ENCODE data around the gene UBE2H. TPM values are rescaled to one million over a fixed set of nuclear protein-coding genes. Genes with fewer than 3 reads are reported as not detected.

The UBE2H gene
- total and polyA plus RNA-seq, 10 of the 15 experiments (the other 5 are each of a cell fraction or from before 2014, with no cell fraction given): 15.6 to 75.5 (median 32.8) TPM

GRCh38 chr7:129998446-129998845, 45.7 kb upstream of the UBE2H start (continued):
- TF ChIP-seq ZBTB4 (CRISPR knock-in tag; IDR thresholded peaks at IDR 0.05): no peak
- no peak for TF ChIP-seq NFYA (IDR thresholded peaks at IDR 0.05; ENCODE audit: borderline replicate concordance, low read depth, low read length)
- no peak for TF ChIP-seq YY1 (IDR thresholded peaks at IDR 0.05; ENCODE audit: low read depth, low read length)
- TF ChIP-seq CHD1 (IDR thresholded peaks at IDR 0.05; ENCODE audit: low read depth, low read length): no peak
- TF ChIP-seq RFX5 (IDR thresholded peaks at IDR 0.05; ENCODE audit: low read depth, low read length): no peak
- TF ChIP-seq MEF2A (IDR thresholded peaks at IDR 0.05; ENCODE audit: insufficient read depth, low read depth, low read length): no peak
- no peak for TF ChIP-seq CREB1 (IDR thresholded peaks at IDR 0.05; ENCODE audit: low read depth)

- WGBS (ENCODE audit: insufficient coverage, insufficient replicate concordance, low lambda C conversion rate, missing lambda C conversion rate): 40% methylated on average over 5 of the region's 5 CpGs
- FAIRE-seq (no peak), ATAC-seq (no peak), DNase-seq (ENCODE audit: low read depth, low spot score) (no peak)
- Histone ChIP-seq H3K27me3 (replicated peaks in 1 of 2; ENCODE audit: control insufficient read depth in 2 of 2, insufficient read depth in 2 of 2, low read length in 1 of 2) (no peaks in the 10 kb centered on the region), H3K9me3 (replicated peaks; ENCODE audit: control insufficient read depth, insufficient read depth, low read length) (no peaks in the 10 kb centered on the region), H3K4me3 (no peak overlapping the region), H3K4me2 (ENCODE audit: control insufficient read depth, insufficient read depth) (no peak overlapping the region), H3K9ac (ENCODE audit: control insufficient read depth, insufficient read depth, low read length) (no peak overlapping the region), H3K36me3 (ENCODE audit: control insufficient read depth in 2 of 2, insufficient read depth in 2 of 2, low read length in 1 of 2) (no peaks in the 10 kb centered on the region), H3K79me2 (ENCODE audit: control insufficient read depth, insufficient read depth, low read length) (no peaks in the 10 kb centered on the region), H3K27ac (ENCODE audit: control insufficient read depth, insufficient read depth) (no peak overlapping the region), H4K20me1 (ENCODE audit: control insufficient read depth, insufficient read depth) (no peaks in the 10 kb centered on the region), H2AFZ (ENCODE audit: control insufficient read depth, low read depth, low read length) (no peak overlapping the region), H3K4me1 (ENCODE audit: control insufficient read depth, insufficient read depth, low read length) (no peaks in the 10 kb centered on the region)
- CTCF ChIA-PET: no interaction called here
- intact Hi-C loops (cut with micrococcal nuclease; ENCODE audit: unreplicated experiment): no loop called here
- SMC1A ChIA-PET (ENCODE audit: uncharacterized antibody, unreplicated experiment): no interaction called here
- RAD21 ChIA-PET (ENCODE audit: unreplicated experiment): no interaction called here
- in situ Hi-C loops (cut with MboI): no loop called here
- BruUV-seq (replicated peaks): no TSS peak
- POLR2A ChIA-PET: no interaction called here
- TF ChIP-seq HDAC6 (IDR thresholded peaks at IDR 0.05; ENCODE audit: unreplicated experiment): no peak
- TF ChIP-seq ATF7 (IDR thresholded peaks at IDR 0.05; ENCODE audit: low read depth): no peak
- no peak for TF ChIP-seq CHD2 (IDR thresholded peaks at IDR 0.05; ENCODE audit: borderline replicate concordance, low read depth, low read length)
- no peak for TF ChIP-seq CEBPZ (IDR thresholded peaks at IDR 0.05; ENCODE audit: low read depth, low read length)
- TF ChIP-seq TARDBP (IDR thresholded peaks at IDR 0.05; ENCODE audit: borderline replicate concordance): no peak
- no peak for TF ChIP-seq JUNB (IDR thresholded peaks at IDR 0.05)
- no peak for TF ChIP-seq TCF3 (IDR thresholded peaks at IDR 0.05; ENCODE audit: borderline replicate concordance, insufficient read depth, low read depth, low read length)
- TF ChIP-seq FOS (IDR thresholded peaks at IDR 0.05; ENCODE audit: borderline replicate concordance, extremely low read depth, insufficient read length): no peak
- no peak for TF ChIP-seq STAT3 (IDR thresholded peaks at IDR 0.05; ENCODE audit: low read depth, low read length)
- no peak for TF ChIP-seq POLR2A (IDR thresholded peaks at IDR 0.05; ENCODE audit: low read depth, low read length)
- TF ChIP-seq RUNX3 (IDR thresholded peaks at IDR 0.05; ENCODE audit: low read length): no peak
These were observed 44.5 kb upstream of the UBE2H start for GRCh38 chr7:129997285-129997684.

Data from GM12878 (cell line).